D721Med (cell line): Measurements from ENCODE around the gene CLDN9.

Experiments used
- DNase-seq: peaks from one replicate; pipeline ENCODE4 v3.0.0; 2011; ENCODE audit warnings: low spot score; ENCODE audit not compliant: insufficient read length
- FAIRE-seq: peaks from 2 replicates; lab custom pipeline; 2011; peaks lifted over from hg19 to GRCh38; lab: Jason Lieb, UNC
- TF ChIP-seq, protein P1 (sequence below): IDR thresholded peaks from 2 replicates; pipeline ENCODE4 v1.5.1; 2012; ENCODE audit warnings: mild to moderate bottlenecking, control low read depth; ENCODE audit not compliant: insufficient read depth; ENCODE audit errors: missing control alignments

CLDN9 gene

DNA sequence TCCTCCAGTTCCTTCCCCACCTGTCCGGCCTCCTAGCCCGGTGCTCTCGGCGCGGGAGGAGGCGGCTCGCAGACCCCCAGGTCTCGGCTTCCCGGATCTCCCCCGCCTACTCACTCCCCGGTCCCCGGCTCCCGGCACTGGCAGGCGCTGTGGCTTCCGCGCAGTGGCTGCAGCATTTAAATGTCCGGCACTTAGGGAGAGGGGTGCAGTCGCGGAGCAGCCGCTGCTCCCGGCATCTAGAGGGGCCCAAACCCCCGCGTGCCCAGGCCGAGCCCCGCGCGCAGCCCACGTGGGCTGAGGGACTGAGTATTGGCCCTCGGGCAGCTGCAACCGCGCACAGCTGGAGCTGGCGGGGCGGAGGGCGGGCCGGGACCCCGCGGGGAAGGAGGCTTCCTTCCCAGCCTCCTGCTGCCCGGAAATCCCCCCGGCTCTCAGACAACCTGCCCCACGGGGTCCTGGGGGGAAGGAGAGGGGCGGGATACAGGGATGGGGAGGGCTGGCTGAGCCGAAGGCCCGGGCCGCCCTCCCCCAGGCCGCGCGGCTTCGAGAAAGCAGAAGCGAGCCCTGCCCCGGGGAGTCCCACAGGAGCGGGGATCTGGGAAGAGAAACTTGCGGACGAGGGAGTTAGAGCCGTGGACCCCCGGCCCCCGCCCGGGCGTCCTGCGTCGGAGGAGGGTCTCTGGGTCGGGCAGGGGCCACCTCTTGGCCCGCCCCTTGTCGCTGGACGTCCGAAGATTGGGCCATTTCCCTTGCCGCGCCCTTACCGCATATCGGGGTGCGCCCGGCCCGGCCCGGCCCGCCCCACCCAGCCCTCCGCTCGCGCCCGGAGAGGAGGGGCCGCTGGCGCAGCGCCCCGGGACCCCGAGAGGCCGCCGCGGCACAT is 33.3 kb downstream of the CLDN9 start, which contains the start of gene MMP25:
TSS of gene MMP25 (plus strand) at position 804 of the 883 bp plus-strand sequence. CDS start 357 bp downstream, outside the sequence.
- FAIRE-seq: no peak
- TF ChIP-seq, protein P1, sequence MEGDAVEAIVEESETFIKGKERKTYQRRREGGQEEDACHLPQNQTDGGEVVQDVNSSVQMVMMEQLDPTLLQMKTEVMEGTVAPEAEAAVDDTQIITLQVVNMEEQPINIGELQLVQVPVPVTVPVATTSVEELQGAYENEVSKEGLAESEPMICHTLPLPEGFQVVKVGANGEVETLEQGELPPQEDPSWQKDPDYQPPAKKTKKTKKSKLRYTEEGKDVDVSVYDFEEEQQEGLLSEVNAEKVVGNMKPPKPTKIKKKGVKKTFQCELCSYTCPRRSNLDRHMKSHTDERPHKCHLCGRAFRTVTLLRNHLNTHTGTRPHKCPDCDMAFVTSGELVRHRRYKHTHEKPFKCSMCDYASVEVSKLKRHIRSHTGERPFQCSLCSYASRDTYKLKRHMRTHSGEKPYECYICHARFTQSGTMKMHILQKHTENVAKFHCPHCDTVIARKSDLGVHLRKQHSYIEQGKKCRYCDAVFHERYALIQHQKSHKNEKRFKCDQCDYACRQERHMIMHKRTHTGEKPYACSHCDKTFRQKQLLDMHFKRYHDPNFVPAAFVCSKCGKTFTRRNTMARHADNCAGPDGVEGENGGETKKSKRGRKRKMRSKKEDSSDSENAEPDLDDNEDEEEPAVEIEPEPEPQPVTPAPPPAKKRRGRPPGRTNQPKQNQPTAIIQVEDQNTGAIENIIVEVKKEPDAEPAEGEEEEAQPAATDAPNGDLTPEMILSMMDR: no peak
- peak; percentile 63 for DNase-seq

DNA sequence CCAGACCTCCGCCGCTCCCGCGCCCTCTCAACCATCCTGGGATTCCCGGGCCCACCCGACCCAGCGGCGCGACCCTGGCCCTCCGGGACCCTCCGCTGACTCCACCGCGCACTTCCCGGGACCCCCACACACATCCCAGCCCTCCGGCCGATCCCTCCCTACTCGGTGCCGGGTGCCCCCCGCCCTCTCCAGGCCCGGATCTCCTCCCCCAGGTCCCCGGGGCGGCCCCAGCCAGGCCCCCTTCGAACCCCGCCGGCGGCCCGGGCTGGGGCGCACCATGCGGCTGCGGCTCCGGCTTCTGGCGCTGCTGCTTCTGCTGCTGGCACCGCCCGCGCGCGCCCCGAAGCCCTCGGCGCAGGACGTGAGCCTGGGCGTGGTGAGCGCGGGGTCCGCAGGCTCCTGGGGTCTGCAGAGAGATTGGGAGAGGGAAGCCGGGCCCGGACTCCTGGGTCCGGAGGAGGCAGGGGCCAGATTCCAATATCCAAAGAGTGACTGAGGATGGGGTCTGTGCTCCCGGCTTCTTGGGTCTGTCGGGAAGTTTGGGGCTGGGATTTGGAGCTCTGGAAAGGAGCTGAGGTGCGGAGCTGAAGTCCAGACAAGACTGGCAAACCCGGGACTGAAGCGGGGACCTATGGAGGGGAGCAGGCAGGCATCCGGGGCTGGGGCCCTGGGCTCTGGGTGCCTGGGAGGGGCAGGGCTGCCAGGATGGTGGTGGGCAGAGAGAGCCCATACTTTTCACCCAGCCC is 34.1 kb downstream of the CLDN9 start:
- DNase-seq: no peak
- TF ChIP-seq, protein P1: no peak
- no peak for FAIRE-seq

DNA sequence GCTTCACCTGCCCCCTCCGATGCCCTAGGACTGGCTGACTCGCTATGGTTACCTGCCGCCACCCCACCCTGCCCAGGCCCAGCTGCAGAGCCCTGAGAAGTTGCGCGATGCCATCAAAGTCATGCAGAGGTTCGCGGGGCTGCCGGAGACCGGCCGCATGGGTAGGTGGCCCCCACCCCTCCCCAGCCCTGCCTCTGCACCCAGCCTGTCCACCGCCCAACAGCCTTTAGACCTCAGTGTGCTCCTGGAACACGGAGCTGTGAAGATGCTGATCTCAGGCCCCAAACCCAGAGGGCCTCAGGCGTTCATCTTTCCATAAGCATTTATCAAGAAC is 34.6 kb downstream of the CLDN9 start:
- no peak for DNase-seq
- TF ChIP-seq, protein P1: no peak
- FAIRE-seq: no peak

DNA sequence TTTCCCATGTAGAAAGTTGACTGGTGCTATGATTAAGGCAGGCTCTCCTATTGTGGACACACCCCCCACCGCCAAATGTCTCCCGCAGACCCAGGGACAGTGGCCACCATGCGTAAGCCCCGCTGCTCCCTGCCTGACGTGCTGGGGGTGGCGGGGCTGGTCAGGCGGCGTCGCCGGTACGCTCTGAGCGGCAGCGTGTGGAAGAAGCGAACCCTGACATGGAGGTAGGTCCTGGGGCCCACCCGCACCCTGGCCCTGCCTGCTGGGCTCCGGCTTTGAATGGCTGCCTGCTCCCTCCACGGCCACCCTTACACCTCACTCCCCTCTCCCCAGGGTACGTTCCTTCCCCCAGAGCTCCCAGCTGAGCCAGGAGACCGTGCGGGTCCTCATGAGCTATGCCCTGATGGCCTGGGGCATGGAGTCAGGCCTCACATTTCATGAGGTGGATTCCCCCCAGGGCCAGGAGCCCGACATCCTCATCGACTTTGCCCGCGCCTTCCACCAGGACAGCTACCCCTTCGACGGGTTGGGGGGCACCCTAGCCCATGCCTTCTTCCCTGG is 37.3 kb downstream of the CLDN9 start:
- FAIRE-seq (no peak), DNase-seq (no peak)
- TF ChIP-seq, protein P1: no peak

DNA sequence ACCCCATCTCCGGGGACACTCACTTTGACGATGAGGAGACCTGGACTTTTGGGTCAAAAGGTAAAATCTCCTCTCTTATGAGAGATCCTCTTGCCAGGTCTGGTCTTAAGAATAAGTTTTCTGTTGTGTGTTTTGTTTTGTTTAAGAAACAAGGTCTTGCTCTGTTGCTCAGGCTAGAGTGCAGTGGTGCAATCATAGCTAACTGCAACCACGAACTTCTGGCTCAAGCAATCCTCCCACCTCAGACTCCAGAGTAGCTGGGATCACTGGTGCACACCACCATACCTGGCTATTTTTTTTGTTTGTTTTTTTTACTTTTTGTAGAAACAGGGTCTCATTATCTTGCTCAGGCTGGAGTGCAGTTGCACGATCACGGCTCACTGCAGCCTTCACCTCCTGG is 37.8 kb downstream of the CLDN9 start:
- DNase-seq (no peak), FAIRE-seq (no peak)
- TF ChIP-seq, protein P1: no peak

DNA sequence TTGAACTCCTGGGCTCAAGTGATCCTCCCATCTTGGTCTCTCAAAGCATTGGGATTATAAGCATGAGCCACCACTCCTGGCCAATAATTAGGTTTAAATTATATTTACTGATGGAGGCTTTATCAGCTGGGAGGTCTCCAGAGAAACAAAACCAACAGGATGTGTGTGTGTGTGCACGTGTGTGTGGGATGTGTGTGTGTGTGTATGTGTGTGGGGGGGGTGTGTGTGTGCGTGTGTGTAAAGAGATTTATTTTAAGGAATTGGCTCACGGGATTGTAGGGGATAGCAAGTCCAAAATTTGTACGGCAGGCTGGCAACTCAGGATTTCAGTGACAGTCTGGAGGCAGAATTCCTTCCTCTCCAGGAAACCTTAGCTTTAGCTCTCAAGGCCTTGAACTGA is 38.3 kb downstream of the CLDN9 start:
- TF ChIP-seq, protein P1: no peak
- no peak for DNase-seq
- no peak for FAIRE-seq
